WTC11 (cell line): ENCODE data around the gene SPSB2. TPM values are rescaled to one million over a fixed set of nuclear protein-coding genes. Genes with fewer than 3 reads are reported as not detected.
A peak's percentile ranks its signal among the peaks of the same experiment; 100 is the strongest.

Experiments
- ARID4B ChIP-seq: sonication (generic); formaldehyde crosslinking; IDR thresholded peaks from 2 replicates; pipeline ENCODE4 v1.8.0; 2023; ENCODE audit warnings: missing genetic modification reagents, mild to moderate bottlenecking, borderline replicate concordance
- ATF1 ChIP-seq: sonication (generic); formaldehyde crosslinking; IDR thresholded peaks from 2 replicates; pipeline ENCODE4 v1.8.1; 2023; ENCODE audit warnings: mild to moderate bottlenecking, moderate library complexity, missing genetic modification reagents
- ATF3 ChIP-seq: sonication (generic); formaldehyde crosslinking; conservative IDR thresholded peaks from 2 replicates; pipeline ENCODE4 v1.8.1; 2022; ENCODE audit warnings: mild to moderate bottlenecking, missing genetic modification reagents
- E2F1 ChIP-seq: sonication (generic); formaldehyde crosslinking; IDR thresholded peaks from 2 replicates; pipeline ENCODE4 v1.8.0; 2022; ENCODE audit warnings: mild to moderate bottlenecking, missing genetic modification reagents
- E2F4 ChIP-seq: sonication (generic); formaldehyde crosslinking; IDR thresholded peaks from 2 replicates; pipeline ENCODE4 v1.8.1; 2022; ENCODE audit warnings: low read depth, mild to moderate bottlenecking, moderate library complexity, missing genetic modification reagents, borderline replicate concordance
- FOXJ3 ChIP-seq: sonication (generic); formaldehyde crosslinking; IDR thresholded peaks from 2 replicates; pipeline ENCODE4 v1.9.0; 2021; ENCODE audit warnings: missing genetic modification reagents, mild to moderate bottlenecking, borderline replicate concordance
- FOXP4 ChIP-seq: sonication (generic); formaldehyde crosslinking; IDR thresholded peaks from 2 replicates; pipeline ENCODE4 v1.8.0; 2022; ENCODE audit warnings: mild to moderate bottlenecking, missing genetic modification reagents
- MAX ChIP-seq: sonication (generic); formaldehyde crosslinking; IDR thresholded peaks from 2 replicates; pipeline ENCODE4 v1.8.0; 2022; ENCODE audit warnings: mild to moderate bottlenecking, missing genetic modification reagents
- MYBL2 ChIP-seq: sonication (generic); formaldehyde crosslinking; IDR thresholded peaks from 2 replicates; pipeline ENCODE4 v1.8.1; 2023; ENCODE audit warnings: mild to moderate bottlenecking, moderate library complexity, missing genetic modification reagents
- NFATC4 ChIP-seq: fragments of 250-450 bp; sonication (Bioruptor Pico); IDR thresholded peaks from 2 replicates; pipeline ENCODE4 v1.9.0; 2021; ENCODE audit warnings: mild to moderate bottlenecking
- NFE2L1 ChIP-seq: sonication (generic); formaldehyde crosslinking; IDR thresholded peaks from 2 replicates; pipeline ENCODE4 v1.8.1; 2023; ENCODE audit warnings: missing genetic modification reagents
- NR3C1 ChIP-seq: sonication (generic); formaldehyde crosslinking; conservative IDR thresholded peaks from 2 replicates; pipeline ENCODE4 v1.8.1; 2023; ENCODE audit warnings: low read depth, mild to moderate bottlenecking, missing genetic modification reagents
- OVOL2 ChIP-seq: fragments of 250-450 bp; sonication (Bioruptor Pico); IDR thresholded peaks from 2 replicates; pipeline ENCODE4 v1.9.0; 2021; ENCODE audit warnings: mild to moderate bottlenecking, borderline replicate concordance
- PREB ChIP-seq: sonication (generic); formaldehyde crosslinking; IDR thresholded peaks from 2 replicates; pipeline ENCODE4 v1.8.1; 2022; ENCODE audit warnings: mild to moderate bottlenecking, missing genetic modification reagents, moderate library complexity, borderline replicate concordance
- PRRX2 ChIP-seq: fragments of 250-450 bp; sonication (Bioruptor Pico); IDR thresholded peaks from 2 replicates; pipeline ENCODE4 v1.8.0; 2021; ENCODE audit warnings: mild to moderate bottlenecking
- RELA ChIP-seq: sonication (generic); formaldehyde crosslinking; IDR thresholded peaks from 2 replicates; pipeline ENCODE4 v1.8.1; 2022; ENCODE audit warnings: missing genetic modification reagents, mild to moderate bottlenecking, borderline replicate concordance
- RORB ChIP-seq: fragments of 250-450 bp; sonication (Bioruptor Pico); IDR thresholded peaks from 2 replicates; pipeline ENCODE4 v1.9.0; 2021; ENCODE audit warnings: mild to moderate bottlenecking
- SOX15 ChIP-seq: fragments of 250-450 bp; sonication (Bioruptor Pico); IDR thresholded peaks from 2 replicates; pipeline ENCODE4 v1.9.0; 2021; ENCODE audit warnings: mild to moderate bottlenecking
- SP1 ChIP-seq: sonication (generic); formaldehyde crosslinking; conservative IDR thresholded peaks from 2 replicates; pipeline ENCODE4 v1.8.1; 2022; ENCODE audit warnings: missing genetic modification reagents
- TEAD1 ChIP-seq: sonication (generic); formaldehyde crosslinking; IDR thresholded peaks from 2 replicates; pipeline ENCODE4 v1.8.0; 2022; ENCODE audit warnings: mild to moderate bottlenecking, missing genetic modification reagents
- USF2 ChIP-seq: sonication (generic); formaldehyde crosslinking; IDR thresholded peaks from 2 replicates; pipeline ENCODE4 v1.8.1; 2023; ENCODE audit warnings: mild to moderate bottlenecking, missing genetic modification reagents, moderate library complexity
- ZMAT4 ChIP-seq: fragments of 250-450 bp; sonication (Bioruptor Pico); IDR thresholded peaks from 2 replicates; pipeline ENCODE4 v1.9.0; 2021; ENCODE audit warnings: mild to moderate bottlenecking
- ZNF219 ChIP-seq: sonication (generic); formaldehyde crosslinking; IDR thresholded peaks from 2 replicates; pipeline ENCODE4 v1.8.0; 2023; ENCODE audit warnings: missing genetic modification reagents, mild to moderate bottlenecking, borderline replicate concordance
- ZNF232 ChIP-seq: sonication (generic); formaldehyde crosslinking; IDR thresholded peaks from 2 replicates; pipeline ENCODE4 v1.8.0; 2022; ENCODE audit warnings: mild to moderate bottlenecking, missing genetic modification reagents
- ZNF317 ChIP-seq: sonication (generic); formaldehyde crosslinking; IDR thresholded peaks from 2 replicates; pipeline ENCODE4 v1.8.1; 2023; ENCODE audit warnings: low read depth, mild to moderate bottlenecking, moderate library complexity, missing genetic modification reagents, borderline replicate concordance
- ZSCAN18 ChIP-seq: fragments of 250-450 bp; sonication (Bioruptor Pico); IDR thresholded peaks from 2 replicates; pipeline ENCODE4 v2.1.2; 2022; ENCODE audit warnings: mild to moderate bottlenecking, moderate library complexity
- total RNA-seq: library from RNA; stranded (reverse); gene quantifications from 3 replicates; pipeline ENCODE4 v1.2.3, GENCODE V29; 2021

Gene SPSB2
- total RNA-seq, 1 experiment from 2014 or later = 25.5 TPM

- 0 out of 2 replicates have a peak, but pooled peaks have one; percentile 32 for TF ChIP-seq ARID4B (CRISPR knock-in tag)
- TF ChIP-seq TEAD1 (CRISPR knock-in tag) = no peak
- no peak for TF ChIP-seq ZMAT4 (CRISPR knock-in tag)
- peak; percentile 87 for TF ChIP-seq SP1 (CRISPR knock-in tag)
- no peak for TF ChIP-seq NFE2L1 (CRISPR knock-in tag)
- 0 out of 2 replicates have a peak, but pooled peaks have one; percentile 40 for TF ChIP-seq ZNF232
- no peak for TF ChIP-seq PRRX2 (CRISPR knock-in tag)
- TF ChIP-seq NR3C1 (CRISPR knock-in tag) = no peak
- TF ChIP-seq ATF3 (CRISPR knock-in tag) = no peak
- TF ChIP-seq ATF1 (CRISPR knock-in tag) = no peak
- peak; percentile 65 for TF ChIP-seq USF2 (CRISPR knock-in tag)
- TF ChIP-seq MYBL2 (CRISPR knock-in tag) = peak; percentile 84; the same call in 1 of the 2 replicates
- TF ChIP-seq FOXP4 = 0 out of 2 replicates have a peak, but pooled peaks have one; percentile 43
- no peak for TF ChIP-seq FOXJ3 (CRISPR knock-in tag)
- no peak for TF ChIP-seq ZNF219
- no peak for TF ChIP-seq E2F4 (CRISPR knock-in tag)
- peak; percentile 84 for TF ChIP-seq MAX (CRISPR knock-in tag)
- TF ChIP-seq RELA (CRISPR knock-in tag) = no peak
- TF ChIP-seq OVOL2 (CRISPR knock-in tag) = no peak
- TF ChIP-seq ZSCAN18 = 0 out of 2 replicates have a peak, but pooled peaks have one; percentile 60
- no peak for TF ChIP-seq PREB
- TF ChIP-seq SOX15 (CRISPR knock-in tag) = no peak
- TF ChIP-seq NFATC4 = no peak
- no peak for TF ChIP-seq ZNF317 (CRISPR knock-in tag)
- no peak for TF ChIP-seq E2F1 (CRISPR knock-in tag)
- TF ChIP-seq RORB (CRISPR knock-in tag) = no peak
These were observed 21.0 kb downstream of the SPSB2 start, which contains the start of gene USP5 (continued) for GRCh38 chr12:6851921-6852650.
